Smooth muscle cell (in vitro differentiated cells): Measurements from ENCODE around the gene VTN. TPM values are rescaled to one million over a fixed set of nuclear protein-coding genes. Genes with fewer than 3 reads are reported as not detected.

Experiments
- DNase-seq: peaks from one replicate; lab custom pipeline; 2025; ENCODE audit not compliant: unreplicated experiment; lab: John Stamatoyannopoulos, UW
- H2AFZ ChIP-seq: fragments of 200-600 bp; sonication (generic); 2 replicates; pipeline ENCODE4 v1.6.0; 2016; ENCODE audit warnings: antibody characterized with exemption, low read depth, mild to moderate bottlenecking
- H3F3A ChIP-seq: fragments of 200-600 bp; sonication (generic); 2 replicates; pipeline ENCODE4 v1.6.0; 2017; ENCODE audit warnings: antibody characterized with exemption, low read depth
- H3K27ac ChIP-seq: fragments of 200-600 bp; sonication (generic); 2 replicates; pipeline ENCODE4 v1.5.1; 2016; ENCODE audit warnings: low read depth, mild to moderate bottlenecking
- H3K27me3 ChIP-seq: fragments of 200-600 bp; sonication (generic); 2 replicates; pipeline ENCODE4 v1.6.1; 2016; ENCODE audit warnings: low read depth, mild to moderate bottlenecking
- H3K36me3 ChIP-seq: fragments of 200-600 bp; sonication (generic); 2 replicates; pipeline ENCODE4 v1.5.1; 2016; ENCODE audit warnings: low read depth
- H3K4me1 ChIP-seq: fragments of 200-600 bp; sonication (generic); 2 replicates; pipeline ENCODE4 v1.5.1; 2016; ENCODE audit warnings: low read depth
- H3K4me2 ChIP-seq: fragments of 200-600 bp; sonication (generic); 2 replicates; pipeline ENCODE4 v1.6.0; 2016; ENCODE audit warnings: mild to moderate bottlenecking
- H3K4me3 ChIP-seq: fragments of 200-600 bp; sonication (generic); 2 replicates; pipeline ENCODE4 v1.5.1; 2016; ENCODE audit warnings: mild to moderate bottlenecking
- H3K79me2 ChIP-seq: fragments of 200-600 bp; sonication (generic); 2 replicates; pipeline ENCODE4 v1.6.0; 2016; ENCODE audit warnings: low read depth, mild to moderate bottlenecking
- H3K9ac ChIP-seq: fragments of 200-600 bp; sonication (generic); 2 replicates; pipeline ENCODE4 v1.6.0; 2016; ENCODE audit warnings: low read depth
- H3K9me3 ChIP-seq: fragments of 200-600 bp; sonication (generic); replicated peaks from 2 replicates; pipeline ENCODE4 v1.5.1; 2016; ENCODE audit warnings: low read depth
- H4K20me1 ChIP-seq: fragments of 200-600 bp; sonication (generic); 2 replicates; pipeline ENCODE4 v1.6.0; 2016; ENCODE audit warnings: low read depth
- CTCF ChIP-seq: fragments of 200-600 bp; sonication (generic); IDR thresholded peaks from 2 replicates; pipeline ENCODE4 v1.5.1; 2017; ENCODE audit warnings: borderline replicate concordance, mild to moderate bottlenecking, antibody characterized with exemption; ENCODE audit not compliant: insufficient read depth, poor library complexity, severe bottlenecking
- WGBS: methylation state at CpG from one replicate; pipeline ENCODE4 v1.1.7; 2016; ENCODE audit warnings: low lambda C conversion rate; 5-methylcytosine and 5-hydroxymethylcytosine counted together
- polyA plus RNA-seq: library from polyadenylated mRNA; unstranded; fragments of >200 nt; fragmentation: Nextera tagmentation; extraction: Ambion mirVana; gene quantifications from 2 replicates; pipeline ENCODE4 v1.2.1, GENCODE V29; 2016
- total RNA-seq: library from RNA; depleted of rRNA; stranded (reverse); fragments of >200 nt; gene quantifications from 2 replicates; pipeline ENCODE4 v1.2.3, GENCODE V29; 2014

VTN gene
- total and polyA plus RNA-seq, 2 experiments from 2014 or later: 60.3 to 90.3 TPM

GRCh38 chr17:28347261-28347891 lies 22.7 kb downstream of the VTN start:
- Histone ChIP-seq H3F3A (peaks cover 30% of the 10 kb centered on the region), H3K4me1 (no peaks in the 10 kb centered on the region), H3K4me3 (no peak overlapping the region), H3K27ac (peak overlapping the region; percentile 85), H3K4me2 (peak overlapping the region; percentile 31), H3K27me3 (no peaks in the 10 kb centered on the region), H3K9me3 (no peaks in the 10 kb centered on the region), H3K9ac (peak overlapping the region; percentile 19), H4K20me1 (peaks cover 40% of the 10 kb centered on the region), H3K79me2 (no peaks in the 10 kb centered on the region), H3K36me3 (peaks cover 6% of the 10 kb centered on the region), H2AFZ (no peak overlapping the region)
- 84% methylated on average over 8 of the region's 8 CpGs for WGBS
- no peak for DNase-seq
- TF ChIP-seq CTCF: no peak

DNA sequence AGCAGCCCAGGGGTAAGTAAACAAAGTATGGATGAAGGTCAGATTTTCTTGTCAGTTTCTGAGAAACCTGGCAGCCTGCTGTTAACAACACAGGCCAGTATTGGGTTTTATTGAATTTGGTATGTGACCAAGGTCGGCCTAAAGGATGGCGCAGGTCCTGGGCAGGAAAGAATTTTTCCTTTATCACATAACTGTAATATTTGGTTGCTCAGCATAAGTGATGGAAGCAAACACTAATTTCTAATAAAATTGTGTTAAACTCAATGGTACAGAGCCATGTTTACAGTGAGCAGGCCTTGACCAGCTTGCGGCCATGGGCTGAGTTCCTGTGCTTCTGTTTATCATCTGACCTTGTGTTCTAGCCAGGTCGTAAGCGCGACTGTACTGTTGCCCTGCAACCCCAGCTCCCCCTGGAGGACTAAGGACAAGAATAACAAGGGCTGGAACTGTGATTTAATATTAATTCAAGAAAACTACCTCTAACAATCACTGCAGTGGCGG lies 23.3 kb downstream of the VTN start:
- H4K20me1 ChIP-seq: peaks cover 40% of the 10 kb centered on the region
- H3K9ac ChIP-seq: peak overlapping the region; percentile 12
- H3K4me3 ChIP-seq: no peak overlapping the region
- peaks cover 4% of the 10 kb centered on the region for H3K36me3 ChIP-seq
- no peak overlapping the region for H2AFZ ChIP-seq
- no peaks in the 10 kb centered on the region for H3K79me2 ChIP-seq
- WGBS: 81% methylated on average over 7 of the region's 7 CpGs
- H3F3A ChIP-seq: peaks cover 30% of the 10 kb centered on the region
- peak overlapping the region; percentile 85 for H3K27ac ChIP-seq
- no peaks in the 10 kb centered on the region for H3K9me3 ChIP-seq
- TF ChIP-seq CTCF: peak; percentile 19
- H3K4me2 ChIP-seq: peak overlapping the region; percentile 31
- H3K4me1 ChIP-seq: no peaks in the 10 kb centered on the region
- no peak for DNase-seq
- H3K27me3 ChIP-seq: no peaks in the 10 kb centered on the region

DNA sequence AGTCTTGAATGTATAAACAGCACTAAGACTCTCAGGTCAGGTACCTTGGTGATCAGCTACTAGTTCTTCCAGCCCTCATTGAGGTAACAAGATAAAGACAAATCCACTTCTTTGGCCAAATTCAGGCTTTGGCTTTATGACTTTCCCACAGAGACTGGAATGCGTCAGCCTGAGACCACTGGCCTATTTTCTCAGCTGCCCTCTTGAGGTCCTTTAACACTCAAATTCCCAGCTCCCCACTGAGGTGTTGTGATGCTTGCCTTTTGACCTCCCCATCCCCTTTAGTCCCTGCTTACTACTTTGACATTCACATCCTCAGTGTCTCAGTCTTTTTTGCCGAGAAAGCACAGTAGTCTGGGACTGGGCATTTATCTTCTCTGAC lies 23.9 kb downstream of the VTN start:
- DNase-seq: no peak
- 87% methylated on average over 2 of the region's 2 CpGs for WGBS
- no peaks in the 10 kb centered on the region for H3K79me2 ChIP-seq
- peaks cover 44% of the 10 kb centered on the region for H4K20me1 ChIP-seq
- no peak overlapping the region for H3K4me2 ChIP-seq
- no peaks in the 10 kb centered on the region for H3K27me3 ChIP-seq
- peaks cover 4% of the 10 kb centered on the region for H3K36me3 ChIP-seq
- peaks cover 30% of the 10 kb centered on the region for H3F3A ChIP-seq
- no peaks in the 10 kb centered on the region for H3K9me3 ChIP-seq
- no peak for TF ChIP-seq CTCF
- H2AFZ ChIP-seq: no peak overlapping the region
- H3K4me1 ChIP-seq: no peaks in the 10 kb centered on the region
- peak overlapping the region; percentile 12 for H3K9ac ChIP-seq
- peak overlapping the region; percentile 85 for H3K27ac ChIP-seq
- H3K4me3 ChIP-seq: no peak overlapping the region
